Measurements from ENCODE around the gene SLC25A48.

SLC25A48 gene

DNA sequence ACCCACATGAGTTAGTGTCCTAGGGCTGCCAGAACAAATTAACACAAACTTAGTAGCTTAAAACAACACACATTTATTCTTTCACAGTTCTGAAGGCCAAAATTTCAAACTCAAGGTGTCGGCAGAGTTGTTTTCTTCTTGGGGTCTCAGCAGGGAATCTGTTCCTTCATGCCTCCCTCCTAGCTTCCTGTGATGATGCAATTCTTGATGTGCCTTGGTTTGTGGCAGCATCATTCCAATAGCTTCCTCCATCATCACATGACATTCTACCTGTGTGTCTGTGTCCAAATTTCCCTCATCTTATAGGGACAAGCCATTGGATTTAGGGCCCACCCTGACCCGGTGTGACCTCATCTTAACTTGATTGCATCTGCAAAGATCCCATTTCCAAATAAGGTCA, 12.2 kb upstream of the SLC25A48 start:
- Histone ChIP-seq H3K36me3 (ENCODE audit: control insufficient read depth, insufficient read depth, low read length) (no peaks in the 10 kb centered on the region), H3K27ac (ENCODE audit: insufficient read depth, low read length, poor library complexity, severe bottlenecking) (no peak overlapping the region), H3K9me3 (ENCODE audit: control insufficient read depth, low read length) (no peaks in the 10 kb centered on the region), H3K27me3 (replicated peaks; ENCODE audit: control insufficient read depth, insufficient read depth, low read length, poor library complexity, severe bottlenecking) (no peaks in the 10 kb centered on the region), H3K4me3 (ENCODE audit: insufficient read depth, low read depth, low read length, poor library complexity, severe bottlenecking) (no peak overlapping the region), H3K4me1 (ENCODE audit: control insufficient read depth, insufficient read depth, low read length, poor library complexity, severe bottlenecking) (no peaks in the 10 kb centered on the region)
- no peak for DNase-seq

GRCh38 chr5:135822959-135823358, 11.5 kb upstream of the SLC25A48 start:
- DNase-seq: no peak
- H3K27ac ChIP-seq (ENCODE audit: insufficient read depth, low read length, poor library complexity, severe bottlenecking): no peak overlapping the region
- no peaks in the 10 kb centered on the region for H3K36me3 ChIP-seq (ENCODE audit: control insufficient read depth, insufficient read depth, low read length)
- no peak overlapping the region for H3K4me3 ChIP-seq (ENCODE audit: insufficient read depth, low read depth, low read length, poor library complexity, severe bottlenecking)
- no peaks in the 10 kb centered on the region for H3K27me3 ChIP-seq (replicated peaks; ENCODE audit: control insufficient read depth, insufficient read depth, low read length, poor library complexity, severe bottlenecking)
- H3K4me1 ChIP-seq (ENCODE audit: control insufficient read depth, insufficient read depth, low read length, poor library complexity, severe bottlenecking): no peaks in the 10 kb centered on the region
- no peaks in the 10 kb centered on the region for H3K9me3 ChIP-seq (ENCODE audit: control insufficient read depth, low read length)

- Histone ChIP-seq H3K27me3 (replicated peaks; ENCODE audit: control insufficient read depth, insufficient read depth, low read length, poor library complexity, severe bottlenecking) (no peaks in the 10 kb centered on the region), H3K4me1 (ENCODE audit: control insufficient read depth, insufficient read depth, low read length, poor library complexity, severe bottlenecking) (no peaks in the 10 kb centered on the region), H3K36me3 (ENCODE audit: control insufficient read depth, insufficient read depth, low read length) (no peaks in the 10 kb centered on the region), H3K4me3 (ENCODE audit: insufficient read depth, low read depth, low read length, poor library complexity, severe bottlenecking) (no peak overlapping the region), H3K9me3 (ENCODE audit: control insufficient read depth, low read length) (no peaks in the 10 kb centered on the region), H3K27ac (ENCODE audit: insufficient read depth, low read length, poor library complexity, severe bottlenecking) (no peak overlapping the region)
- no peak for DNase-seq
Measured at GRCh38 chr5:135823881-135824280, 10.6 kb upstream of the SLC25A48 start.

GRCh38 chr5:135824541-135825041, 9.9 kb upstream of the SLC25A48 start:
- Histone ChIP-seq H3K27ac (ENCODE audit: insufficient read depth, low read length, poor library complexity, severe bottlenecking) (no peak overlapping the region), H3K27me3 (replicated peaks; ENCODE audit: control insufficient read depth, insufficient read depth, low read length, poor library complexity, severe bottlenecking) (no peaks in the 10 kb centered on the region), H3K9me3 (ENCODE audit: control insufficient read depth, low read length) (no peaks in the 10 kb centered on the region), H3K36me3 (ENCODE audit: control insufficient read depth, insufficient read depth, low read length) (no peaks in the 10 kb centered on the region), H3K4me3 (ENCODE audit: insufficient read depth, low read depth, low read length, poor library complexity, severe bottlenecking) (no peak overlapping the region), H3K4me1 (ENCODE audit: control insufficient read depth, insufficient read depth, low read length, poor library complexity, severe bottlenecking) (no peaks in the 10 kb centered on the region)
- no peak for DNase-seq

DNA sequence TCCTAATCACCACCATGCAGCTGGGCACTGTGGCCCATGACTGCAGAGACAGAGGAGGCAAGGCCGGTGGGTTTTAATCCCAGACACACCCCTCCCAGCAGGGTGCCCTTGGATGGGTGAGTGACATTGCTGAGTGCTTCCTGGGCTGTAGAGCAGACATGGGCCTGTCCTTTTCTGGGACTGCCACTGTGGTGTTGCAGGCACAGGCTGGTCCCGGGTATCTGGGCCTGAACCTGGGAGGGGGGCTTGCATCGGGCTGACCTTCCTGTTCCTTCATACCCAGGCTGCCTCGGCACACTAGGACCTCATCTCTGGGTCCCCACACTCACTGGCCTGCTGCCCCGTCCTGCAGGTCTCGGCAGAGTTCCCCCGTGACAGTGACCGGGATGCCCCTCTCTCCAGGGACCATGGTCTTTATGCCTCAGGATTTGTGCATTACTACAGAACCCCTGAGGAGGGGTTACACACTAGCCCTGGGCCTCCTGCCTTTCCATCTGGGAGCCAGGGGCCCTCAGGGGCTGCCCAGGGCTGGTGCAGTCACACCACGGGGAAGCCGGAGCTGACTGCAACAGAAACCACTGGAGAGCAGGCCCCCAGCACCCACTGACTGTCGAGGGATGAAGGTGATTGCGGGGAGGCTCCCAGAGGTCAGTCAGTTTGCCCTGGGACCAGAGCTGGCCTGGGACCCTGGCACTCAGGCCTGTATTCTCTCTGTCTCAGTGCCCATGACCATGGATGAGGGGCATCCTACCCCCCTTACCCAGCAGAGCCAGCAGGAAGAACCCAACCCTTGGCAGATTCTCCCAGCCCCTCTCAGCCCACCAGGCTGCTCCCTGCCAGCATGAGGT, 8.9 kb upstream of the SLC25A48 start:
- H3K27ac ChIP-seq (ENCODE audit: insufficient read depth, low read length, poor library complexity, severe bottlenecking): no peak overlapping the region
- no peaks in the 10 kb centered on the region for H3K9me3 ChIP-seq (ENCODE audit: control insufficient read depth, low read length)
- H3K27me3 ChIP-seq (replicated peaks; ENCODE audit: control insufficient read depth, insufficient read depth, low read length, poor library complexity, severe bottlenecking): no peaks in the 10 kb centered on the region
- H3K4me1 ChIP-seq (ENCODE audit: control insufficient read depth, insufficient read depth, low read length, poor library complexity, severe bottlenecking): no peaks in the 10 kb centered on the region
- no peak overlapping the region for H3K4me3 ChIP-seq (ENCODE audit: insufficient read depth, low read depth, low read length, poor library complexity, severe bottlenecking)
- DNase-seq: no peak
- no peaks in the 10 kb centered on the region for H3K36me3 ChIP-seq (ENCODE audit: control insufficient read depth, insufficient read depth, low read length)

DNA sequence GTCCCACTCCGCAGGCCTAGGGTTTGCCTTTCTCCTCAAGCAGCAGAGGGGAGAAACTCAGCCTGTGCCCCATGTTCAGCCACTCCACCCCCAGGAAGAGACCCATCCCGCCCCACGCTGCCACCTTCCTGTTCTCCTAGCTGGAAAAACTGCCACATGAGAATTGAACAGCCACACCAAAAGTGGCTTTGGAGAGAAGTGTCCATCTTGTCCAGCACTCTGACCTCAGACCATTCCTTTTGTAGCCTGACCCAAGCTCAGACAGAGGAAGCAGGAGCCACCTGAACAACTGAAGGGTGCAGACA, 8.3 kb upstream of the SLC25A48 start:
- Histone ChIP-seq H3K4me1 (ENCODE audit: control insufficient read depth, insufficient read depth, low read length, poor library complexity, severe bottlenecking) (no peaks in the 10 kb centered on the region), H3K9me3 (ENCODE audit: control insufficient read depth, low read length) (no peaks in the 10 kb centered on the region), H3K27me3 (replicated peaks; ENCODE audit: control insufficient read depth, insufficient read depth, low read length, poor library complexity, severe bottlenecking) (no peaks in the 10 kb centered on the region), H3K27ac (ENCODE audit: insufficient read depth, low read length, poor library complexity, severe bottlenecking) (no peak overlapping the region), H3K4me3 (ENCODE audit: insufficient read depth, low read depth, low read length, poor library complexity, severe bottlenecking) (no peak overlapping the region), H3K36me3 (ENCODE audit: control insufficient read depth, insufficient read depth, low read length) (no peaks in the 10 kb centered on the region)
- DNase-seq: no peak

- no peak overlapping the region for H3K27ac ChIP-seq (ENCODE audit: insufficient read depth, low read length, poor library complexity, severe bottlenecking)
- no peak for DNase-seq
- H3K4me1 ChIP-seq (ENCODE audit: control insufficient read depth, insufficient read depth, low read length, poor library complexity, severe bottlenecking): no peaks in the 10 kb centered on the region
- no peaks in the 10 kb centered on the region for H3K27me3 ChIP-seq (replicated peaks; ENCODE audit: control insufficient read depth, insufficient read depth, low read length, poor library complexity, severe bottlenecking)
- H3K4me3 ChIP-seq (ENCODE audit: insufficient read depth, low read depth, low read length, poor library complexity, severe bottlenecking): no peak overlapping the region
- no peaks in the 10 kb centered on the region for H3K36me3 ChIP-seq (ENCODE audit: control insufficient read depth, insufficient read depth, low read length)
- no peaks in the 10 kb centered on the region for H3K9me3 ChIP-seq (ENCODE audit: control insufficient read depth, low read length)
Measured at GRCh38 chr5:135826994-135827671, 7.3 kb upstream of the SLC25A48 start.

DNA sequence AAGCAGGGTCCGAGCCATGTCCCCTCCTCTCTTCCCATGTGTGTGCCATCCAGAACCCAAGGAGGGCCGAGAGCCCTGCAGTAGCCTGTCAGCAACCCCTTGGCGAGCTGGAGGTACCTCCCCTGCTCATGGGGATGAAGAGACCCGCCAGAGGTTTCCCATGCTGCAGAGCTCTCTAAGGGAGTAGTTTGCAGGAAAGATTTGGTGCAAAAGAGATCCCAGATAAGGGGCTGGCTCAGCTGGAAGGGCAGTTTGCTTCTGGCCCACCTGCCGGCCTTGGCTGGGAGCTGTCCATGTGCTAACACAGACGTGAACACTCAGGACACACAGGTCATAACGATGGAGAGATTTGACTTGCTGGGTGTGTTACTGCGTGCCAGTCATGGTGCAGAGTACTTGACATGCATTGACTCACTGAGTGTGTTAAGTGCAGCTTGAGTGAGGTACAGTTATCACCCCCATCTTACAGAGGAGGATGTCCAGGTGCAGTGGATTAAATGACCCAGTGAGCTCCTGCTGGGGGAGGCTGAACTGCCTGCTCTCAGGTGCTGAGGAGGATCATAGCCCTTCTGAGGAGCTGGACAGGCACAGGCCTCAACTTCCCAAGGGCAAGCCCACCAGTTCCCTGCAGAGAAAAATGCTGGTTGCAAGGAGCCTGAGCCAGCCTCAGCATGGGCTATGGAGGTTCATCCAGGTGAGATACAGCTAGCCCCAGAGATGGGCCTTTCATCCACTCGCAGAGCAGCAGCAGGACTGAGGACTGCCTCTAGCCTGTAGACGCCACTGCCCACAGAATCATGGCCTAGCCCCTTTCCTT, 6.3 kb upstream of the SLC25A48 start:
- DNase-seq: no peak
- Histone ChIP-seq H3K4me3 (ENCODE audit: insufficient read depth, low read depth, low read length, poor library complexity, severe bottlenecking) (no peak overlapping the region), H3K27me3 (replicated peaks; ENCODE audit: control insufficient read depth, insufficient read depth, low read length, poor library complexity, severe bottlenecking) (no peaks in the 10 kb centered on the region), H3K9me3 (ENCODE audit: control insufficient read depth, low read length) (no peaks in the 10 kb centered on the region), H3K27ac (ENCODE audit: insufficient read depth, low read length, poor library complexity, severe bottlenecking) (no peak overlapping the region), H3K36me3 (ENCODE audit: control insufficient read depth, insufficient read depth, low read length) (no peaks in the 10 kb centered on the region), H3K4me1 (ENCODE audit: control insufficient read depth, insufficient read depth, low read length, poor library complexity, severe bottlenecking) (no peaks in the 10 kb centered on the region)

- no peaks in the 10 kb centered on the region for H3K27me3 ChIP-seq (replicated peaks; ENCODE audit: control insufficient read depth, insufficient read depth, low read length, poor library complexity, severe bottlenecking)
- no peaks in the 10 kb centered on the region for H3K9me3 ChIP-seq (ENCODE audit: control insufficient read depth, low read length)
- no peaks in the 10 kb centered on the region for H3K4me1 ChIP-seq (ENCODE audit: control insufficient read depth, insufficient read depth, low read length, poor library complexity, severe bottlenecking)
- H3K36me3 ChIP-seq (ENCODE audit: control insufficient read depth, insufficient read depth, low read length): no peaks in the 10 kb centered on the region
- DNase-seq: no peak
- no peak overlapping the region for H3K4me3 ChIP-seq (ENCODE audit: insufficient read depth, low read depth, low read length, poor library complexity, severe bottlenecking)
- no peak overlapping the region for H3K27ac ChIP-seq (ENCODE audit: insufficient read depth, low read length, poor library complexity, severe bottlenecking)
Measured at GRCh38 chr5:135828782-135829127, 5.7 kb upstream of the SLC25A48 start.

DNA sequence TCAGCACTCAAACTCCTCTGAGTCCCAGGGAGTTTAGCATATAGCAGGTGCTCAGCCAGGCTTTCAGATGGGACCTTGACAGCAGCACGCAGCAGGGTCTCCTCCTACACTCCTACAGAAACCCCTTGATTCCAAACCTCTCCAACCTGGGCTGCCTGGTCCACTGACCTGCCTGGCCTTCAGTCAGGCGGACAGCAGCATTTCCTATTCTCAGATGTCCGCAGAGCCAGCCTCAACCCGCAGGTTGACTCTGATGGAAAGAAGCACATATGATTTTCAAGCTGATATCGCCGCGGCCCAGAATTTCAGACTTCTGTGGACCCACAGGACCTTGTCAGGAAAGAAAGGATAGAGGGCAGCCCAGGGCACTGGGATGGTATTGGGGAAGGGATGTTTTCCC, 5.3 kb upstream of the SLC25A48 start:
- no peaks in the 10 kb centered on the region for H3K9me3 ChIP-seq (ENCODE audit: control insufficient read depth, low read length)
- DNase-seq: no peak
- no peak overlapping the region for H3K27ac ChIP-seq (ENCODE audit: insufficient read depth, low read length, poor library complexity, severe bottlenecking)
- no peaks in the 10 kb centered on the region for H3K27me3 ChIP-seq (replicated peaks; ENCODE audit: control insufficient read depth, insufficient read depth, low read length, poor library complexity, severe bottlenecking)
- no peak overlapping the region for H3K4me3 ChIP-seq (ENCODE audit: insufficient read depth, low read depth, low read length, poor library complexity, severe bottlenecking)
- no peaks in the 10 kb centered on the region for H3K4me1 ChIP-seq (ENCODE audit: control insufficient read depth, insufficient read depth, low read length, poor library complexity, severe bottlenecking)
- no peaks in the 10 kb centered on the region for H3K36me3 ChIP-seq (ENCODE audit: control insufficient read depth, insufficient read depth, low read length)

All from effector memory CD4-positive, alpha-beta T cell (primary cell).